GM21360 (cell line): ENCODE measurements around the gene PNCK.

Source experiments
- ATAC-seq: cut with Tn5 transposase; IDR thresholded peaks from one replicate; pipeline ENCODE4 v1.9.1; 2021; ENCODE audit warnings: mild to moderate bottlenecking, moderate library complexity; ENCODE audit not compliant: unreplicated experiment

The PNCK gene

GRCh38 chrX:153662266-153662665, 11.3 kb downstream of the PNCK start:
- no peak for ATAC-seq

GRCh38 chrX:153659268-153659667, 14.3 kb downstream of the PNCK start:
- ATAC-seq, result no peak

DNA sequence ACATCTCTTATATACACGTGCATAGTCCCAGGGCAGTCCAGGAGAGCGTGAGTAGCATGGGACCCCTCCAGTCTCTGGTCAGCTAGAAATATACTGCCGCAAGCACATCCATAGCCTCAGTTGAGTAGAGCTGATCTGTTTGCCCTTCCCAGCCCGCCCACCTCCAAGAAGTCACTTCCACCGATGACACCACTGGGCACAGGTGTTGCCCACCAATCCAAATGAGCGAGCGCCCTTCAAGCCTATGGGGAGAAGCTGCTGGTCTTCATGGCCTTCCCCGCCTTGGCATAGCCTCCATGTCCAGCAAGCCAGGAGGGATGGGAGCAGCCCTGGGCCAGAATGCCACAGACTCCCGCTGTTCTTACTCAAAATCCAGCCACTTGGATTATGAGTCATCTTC, 16.5 kb downstream of the PNCK start:
- ATAC-seq, result no peak

DNA sequence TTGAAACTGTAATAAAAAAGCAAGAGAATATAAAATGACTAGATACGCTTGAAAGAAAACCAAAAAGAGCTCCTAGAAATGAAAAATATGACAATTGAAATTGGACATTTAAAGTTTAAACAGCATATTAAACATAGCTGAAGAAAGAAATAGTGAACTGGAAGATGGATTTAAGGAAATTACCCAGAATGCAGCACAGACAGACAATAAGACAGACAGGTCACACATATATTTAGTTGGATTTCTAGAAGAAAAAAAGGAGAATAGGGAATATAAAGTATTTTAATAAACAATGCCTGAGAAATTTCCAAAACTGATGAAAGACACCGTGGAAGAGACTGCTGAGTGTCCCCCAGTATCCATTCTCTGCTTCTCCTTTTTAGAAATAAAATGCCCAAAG, 20.1 kb downstream of the PNCK start:
- no peak for ATAC-seq

GRCh38 chrX:153651540-153652079, 22.0 kb downstream of the PNCK start:
- ATAC-seq, result no peak

DNA sequence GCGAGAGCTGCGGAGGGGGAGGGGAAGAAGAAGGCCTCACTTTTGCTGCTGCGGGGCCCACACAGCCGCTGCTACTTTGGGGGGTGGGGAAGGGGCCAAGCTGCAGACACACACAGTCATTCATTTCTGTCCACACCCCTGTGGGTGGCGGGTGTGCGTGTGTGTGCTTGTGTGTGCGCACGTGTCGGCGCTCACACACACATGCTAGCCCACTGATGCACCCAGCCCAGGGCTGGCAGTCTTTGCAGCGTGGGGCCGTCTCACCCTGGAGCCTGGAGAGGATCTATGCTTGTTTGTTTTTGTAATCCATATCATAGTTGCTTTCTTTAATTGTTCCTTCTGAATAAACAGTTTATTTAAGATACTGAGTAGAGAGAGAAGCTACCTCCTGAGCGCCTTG, 22.7 kb downstream of the PNCK start:
- no peak for ATAC-seq

DNA sequence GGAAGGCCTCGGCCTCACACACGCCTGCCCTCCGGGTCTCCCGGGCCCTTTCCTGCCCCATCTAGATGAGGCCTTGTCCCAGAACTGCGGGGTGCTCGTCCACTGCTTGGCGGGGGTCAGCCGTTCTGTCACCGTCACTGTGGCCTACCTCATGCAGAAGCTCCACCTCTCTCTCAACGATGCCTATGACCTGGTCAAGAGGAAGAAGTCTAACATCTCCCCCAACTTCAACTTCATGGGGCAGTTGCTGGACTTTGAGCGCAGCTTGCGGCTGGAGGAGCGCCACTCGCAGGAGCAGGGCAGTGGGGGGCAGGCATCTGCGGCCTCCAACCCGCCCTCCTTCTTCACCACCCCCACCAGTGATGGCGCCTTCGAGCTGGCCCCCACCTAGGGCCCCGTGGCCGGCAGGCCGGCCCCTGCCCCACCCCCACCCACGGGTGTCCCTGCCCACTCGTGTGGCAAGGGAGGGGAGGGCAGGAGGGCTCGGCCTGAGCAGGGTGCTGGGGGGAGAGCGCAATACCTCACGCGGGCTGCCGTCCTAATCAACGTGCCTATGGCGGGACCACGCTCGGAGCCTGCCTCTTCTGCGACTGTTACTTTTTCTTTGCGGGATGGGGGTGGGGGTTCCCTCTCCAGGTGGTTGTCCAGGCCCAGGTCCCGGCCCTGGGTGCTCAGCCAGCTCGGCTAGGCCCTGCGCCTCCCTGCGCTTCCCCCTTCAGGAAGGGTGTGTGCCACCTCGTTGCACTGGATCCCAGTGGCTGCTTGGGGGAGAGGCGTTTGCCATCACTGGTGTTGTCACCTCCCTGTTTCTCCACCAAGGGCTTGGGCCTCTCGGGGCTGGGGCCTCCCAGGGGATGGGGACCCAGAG, 23.5 kb downstream of the PNCK start:
- no peak for ATAC-seq

DNA sequence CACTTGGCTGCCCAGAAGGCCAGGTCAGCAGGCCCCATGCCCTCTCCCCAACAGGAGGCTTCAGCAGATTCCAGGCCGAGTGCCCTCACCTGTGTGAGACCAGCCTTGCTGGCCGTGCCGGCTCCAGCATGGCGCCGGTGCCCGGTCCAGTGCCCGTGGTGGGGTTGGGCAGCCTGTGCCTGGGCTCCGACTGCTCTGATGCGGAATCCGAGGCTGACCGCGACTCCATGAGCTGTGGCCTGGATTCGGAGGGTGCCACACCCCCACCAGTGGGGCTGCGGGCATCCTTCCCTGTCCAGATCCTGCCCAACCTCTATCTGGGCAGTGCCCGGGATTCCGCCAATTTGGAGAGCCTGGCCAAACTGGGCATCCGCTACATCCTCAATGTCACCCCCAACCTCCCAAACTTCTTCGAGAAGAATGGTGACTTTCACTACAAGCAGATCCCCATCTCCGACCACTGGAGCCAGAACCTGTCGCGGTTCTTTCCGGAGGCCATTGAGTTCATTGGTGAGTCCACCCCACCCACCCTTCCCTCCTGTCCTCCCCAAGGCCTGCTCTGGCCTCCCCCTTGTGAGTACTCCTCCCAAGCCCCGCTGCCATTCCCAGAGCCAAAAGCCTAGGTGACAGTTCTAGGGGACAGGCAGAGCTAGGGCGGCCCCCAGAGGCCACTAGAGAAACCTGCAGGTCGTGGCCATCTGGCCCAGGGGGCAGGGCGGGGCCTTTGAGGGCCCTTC, 24.3 kb downstream of the PNCK start:
- no peak for ATAC-seq

DNA sequence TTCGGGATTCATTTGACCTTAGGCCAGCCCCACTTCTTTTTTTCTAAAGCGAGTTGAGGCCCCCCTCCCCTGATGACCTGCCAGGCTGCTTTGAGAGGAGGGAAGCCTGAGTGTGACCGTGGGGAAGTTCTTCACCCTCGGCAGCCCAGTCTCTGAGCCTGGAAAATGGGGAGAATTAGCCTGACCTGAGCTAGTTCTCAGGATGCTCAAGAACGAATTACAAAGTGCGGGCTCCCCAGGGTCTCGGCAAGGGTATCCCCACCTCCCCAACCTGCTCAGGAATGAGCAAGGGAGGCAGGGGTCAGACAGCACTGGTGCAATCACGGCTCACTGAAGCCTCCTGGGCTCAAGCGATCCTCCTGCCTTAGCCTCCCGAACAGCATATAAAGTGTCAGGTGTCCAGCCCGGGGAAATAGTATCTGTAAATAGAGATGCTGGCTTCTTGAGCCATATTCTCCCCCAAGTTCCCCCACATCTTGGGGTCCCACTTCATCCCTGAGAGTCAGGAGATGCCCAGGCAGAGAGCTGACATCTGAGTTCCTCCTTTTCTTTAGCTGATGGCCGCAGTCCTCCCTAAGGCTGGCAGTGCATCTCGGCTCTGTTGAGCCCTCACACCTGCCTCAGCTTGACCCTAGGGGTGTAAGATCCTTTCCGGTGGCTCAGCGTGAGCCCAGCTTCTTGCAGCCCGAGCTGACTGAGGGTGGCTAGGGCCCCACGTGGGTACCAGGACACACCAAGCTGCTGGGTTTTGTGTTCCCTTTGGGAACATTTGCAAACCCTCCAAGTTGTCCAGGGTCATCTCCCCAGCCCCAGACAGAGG, 25.0 kb downstream of the PNCK start:
- ATAC-seq, result no peak

GRCh38 chrX:153647461-153648357, 25.9 kb downstream of the PNCK start:
- no peak for ATAC-seq

GRCh38 chrX:153646620-153647373, 26.8 kb downstream of the PNCK start, which contains the start of gene DUSP9:
TSS of gene DUSP9 (plus strand) at chrX:153647203. CDS start at chrX:153647954, 751 bp downstream.
- no peak for ATAC-seq

DNA sequence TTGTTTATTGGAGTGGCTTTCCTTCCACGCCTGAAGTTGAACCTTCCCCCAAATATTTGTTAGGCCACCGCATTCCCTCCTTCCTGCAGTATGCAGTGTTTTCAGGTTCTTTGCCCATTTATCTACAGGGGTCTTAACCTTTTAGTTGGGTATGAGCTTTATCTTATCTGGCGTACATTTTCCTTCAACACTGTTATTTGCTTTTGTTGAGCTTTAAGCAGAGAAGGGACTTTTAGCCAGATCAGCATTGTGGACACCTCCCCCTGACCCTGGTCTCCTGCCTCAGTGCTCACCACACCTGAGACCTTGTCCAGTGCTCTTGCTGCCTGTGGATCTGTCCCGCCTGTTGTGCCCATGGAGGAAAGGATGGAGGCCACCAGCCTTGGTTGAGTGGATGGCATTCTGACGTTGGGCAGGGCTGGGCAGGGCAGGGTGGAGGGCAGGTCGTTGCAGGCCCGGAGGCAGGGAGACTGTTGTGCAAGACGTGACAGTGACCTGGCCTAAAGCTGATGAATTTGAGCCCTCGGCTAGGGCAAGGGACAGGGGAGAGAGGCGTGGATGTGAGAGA, 27.6 kb downstream of the PNCK start:
- ATAC-seq, result no peak

- no peak for ATAC-seq
Measured at GRCh38 chrX:153645151-153645550, 28.5 kb downstream of the PNCK start.

GRCh38 chrX:153644356-153645125, 29.1 kb downstream of the PNCK start:
- no peak for ATAC-seq

DNA sequence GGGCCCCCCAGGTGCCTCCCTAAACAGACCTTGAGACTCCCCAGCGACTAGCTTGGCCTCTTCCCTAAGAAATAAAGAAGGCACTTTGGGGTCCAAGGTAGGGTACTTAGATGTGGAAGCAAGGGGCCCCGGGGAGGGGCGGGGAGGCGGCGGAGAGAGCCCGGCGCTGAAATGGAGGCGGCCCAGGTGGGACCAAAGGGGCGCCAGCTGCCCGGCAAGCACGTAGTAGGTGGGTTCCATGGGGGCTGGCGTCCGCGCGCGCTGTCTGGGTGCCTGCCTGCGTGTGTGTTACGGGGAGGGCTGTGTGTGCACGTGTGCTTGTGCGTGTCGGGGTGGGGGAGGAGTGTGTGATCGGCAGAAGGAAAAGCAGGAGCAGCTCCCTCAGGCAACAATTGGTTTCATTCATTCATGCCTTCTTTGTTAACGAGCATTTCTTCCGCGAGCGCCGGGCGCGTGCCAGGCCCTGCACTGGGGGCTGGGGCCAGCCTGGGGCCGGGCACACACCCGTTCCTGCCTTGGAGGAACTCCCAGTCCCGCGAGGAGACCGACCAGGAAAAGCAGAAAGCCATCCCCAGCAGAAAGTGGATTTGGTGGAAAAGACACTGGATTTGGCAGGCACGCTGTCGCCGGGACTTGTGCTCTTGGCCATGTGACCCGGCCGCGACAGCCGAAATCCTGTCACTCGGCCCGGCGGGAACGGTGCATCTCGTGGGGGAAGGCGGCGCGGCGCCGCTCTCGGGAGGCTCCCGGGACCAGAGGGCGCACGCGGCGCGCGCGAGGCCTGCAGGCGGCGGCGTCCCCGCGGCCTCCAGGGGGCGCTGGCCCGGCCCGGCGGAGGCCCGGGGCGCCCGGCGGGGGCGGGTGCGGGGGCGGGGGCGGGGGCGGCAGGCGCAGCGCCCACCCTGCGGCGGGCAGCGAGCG, 29.9 kb downstream of the PNCK start:
- no peak for ATAC-seq

DNA sequence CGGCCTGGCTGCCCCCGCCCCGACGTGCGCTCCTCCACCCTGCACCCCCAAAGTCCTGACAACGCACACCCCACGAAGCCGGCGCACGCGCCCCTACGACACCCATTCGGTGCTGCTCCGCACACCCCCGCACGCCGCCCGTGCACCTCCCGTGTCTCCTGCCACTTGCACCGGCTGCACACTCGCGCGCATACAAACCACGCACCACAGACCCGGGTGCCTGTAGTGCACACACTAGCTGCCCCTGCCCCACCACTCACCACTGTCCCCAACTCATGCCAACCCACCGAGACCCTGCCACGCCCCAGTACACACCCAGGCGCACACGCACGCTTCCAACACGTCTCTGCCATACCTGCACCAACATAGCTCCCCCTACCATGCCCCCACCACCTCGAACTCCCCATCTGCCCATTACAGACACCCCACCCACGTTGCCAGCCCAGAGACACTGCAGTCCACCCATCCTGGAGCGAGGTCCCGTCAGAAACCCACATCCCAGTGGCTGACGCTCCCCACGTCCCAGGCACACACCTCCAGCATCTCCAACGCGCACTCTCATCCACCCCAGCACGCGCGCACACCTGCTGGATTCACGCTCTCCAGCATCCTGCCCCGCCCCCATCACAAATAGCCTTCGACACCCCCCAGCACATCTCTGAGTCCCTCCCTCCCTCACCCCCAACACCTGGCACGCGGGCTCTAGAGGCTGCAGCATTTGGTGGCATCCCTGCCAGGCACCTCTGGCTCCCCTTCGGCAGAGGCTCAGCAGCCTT, 30.8 kb downstream of the PNCK start:
- ATAC-seq, result no peak
